Spleen (tissue), 13 donors: Measurements from ENCODE around the gene NECAB2. TPM values are rescaled to one million over a fixed set of nuclear protein-coding genes. Genes with fewer than 3 reads are reported as not detected.
A peak's percentile ranks its signal among the peaks of the same experiment; 100 is the strongest.

Source experiments
- DNase-seq: peaks from one replicate; pipeline ENCODE4 v3.0.0-alpha.2; 2020
- H3K27ac ChIP-seq, 8 donors: fragments of 200-600 bp; sonication (generic) in 7 of 8; 1 replicate in 4 of 8; 2 replicates in 4 of 8; pipeline versions ENCODE4 v1.5.0 to v1.8.0; 2016 to 2021; ENCODE audit warnings: inconsistent platforms in 4 of 8, mild to moderate bottlenecking in 4 of 8, moderate library complexity in 1 of 8
- H3K27me3 ChIP-seq, 7 donors: fragments of 200-600 bp; sonication (generic) in 6 of 7; replicated peaks in 1 of 7; 1 replicate in 4 of 7; 2 replicates in 3 of 7; pipeline versions ENCODE4 v1.5.0 to v1.8.0; 2016 to 2021; ENCODE audit warnings: inconsistent platforms in 3 of 7, mild to moderate bottlenecking in 1 of 7
- H3K36me3 ChIP-seq, 6 donors: fragments of 200-600 bp; sonication (generic) in 5 of 6; 1 replicate in 4 of 6; 2 replicates in 2 of 6; pipeline versions ENCODE4 v1.5.0 to v1.8.0; 2016 to 2021; ENCODE audit warnings: inconsistent platforms in 2 of 6
- H3K4me1 ChIP-seq, 6 donors: fragments of 200-600 bp; sonication (generic) in 5 of 6; 1 replicate in 3 of 6; 2 replicates in 3 of 6; pipeline versions ENCODE4 v1.5.0 to v1.8.0; 2016 to 2021; ENCODE audit warnings: inconsistent platforms in 3 of 6
- H3K4me3 ChIP-seq, 8 donors: fragments of 200-600 bp; sonication (generic) in 7 of 8; 1 replicate in 4 of 8; 2 replicates in 4 of 8; pipeline versions ENCODE4 v1.5.0 to v1.8.0; 2016 to 2021; ENCODE audit warnings: inconsistent platforms in 4 of 8, mild to moderate bottlenecking in 4 of 8, moderate library complexity in 2 of 8
- H3K9me3 ChIP-seq, 8 donors: fragments of 200-600 bp; sonication (generic) in 7 of 8; 1 replicate in 4 of 8; 2 replicates in 4 of 8; pipeline versions ENCODE4 v1.5.0 to v1.8.0; 2016 to 2021; ENCODE audit warnings: inconsistent platforms in 4 of 8
- CTCF ChIP-seq, 11 experiments: fragments of 200-600 bp in 7 of 11; fragments of 450-650 bp in 4 of 11; sonication (generic) in 4 of 11; IDR thresholded peaks in 8 of 11; conservative IDR thresholded peaks in 3 of 11; 1 replicate in 7 of 11; 2 replicates in 4 of 11; pipeline versions ENCODE4 v1.4.0 to v1.8.0; 2016 to 2021; ENCODE audit warnings: antibody characterized with exemption in 11 of 11, inconsistent platforms in 4 of 11, mild to moderate bottlenecking in 1 of 11
- POLR2A ChIP-seq, 3 donors: fragments of 450-650 bp; IDR thresholded peaks; one replicate each; pipeline ENCODE4 v1.5.1; 2017; ENCODE audit warnings: antibody characterized with exemption in 3 of 3, mild to moderate bottlenecking in 1 of 3
- POLR2AphosphoS5 ChIP-seq, 3 donors: sonication (generic); formaldehyde crosslinking; IDR thresholded peaks; one replicate each; pipeline ENCODE4 v1.5.1; 2017; ENCODE audit warnings: antibody characterized with exemption in 3 of 3
- WGBS, 5 donors: extraction: QIAGEN DNeasy Blood & Tissue Kit in 3 of 5; methylation state at CpG; one replicate each; pipeline versions ENCODE4 v1.1.5 to v1.1.7; 2013 to 2018; 5-methylcytosine and 5-hydroxymethylcytosine counted together
- intact Hi-C: fragments of 100-400 bp; cut with DNase I; formaldehyde crosslinking; loops from one replicate; pipeline ENCODE4 v1.15.0; 2023; ENCODE audit warnings: low total_unique reads
- long read RNA-seq, 2 donors: transcript quantifications; one replicate each; lab custom pipeline, GENCODE V29; 2026
- polyA plus RNA-seq, 3 donors: library from polyadenylated mRNA; stranded (reverse); fragments of 200-250 nt; gene quantifications; one replicate each; pipeline ENCODE4 v1.2.1, GENCODE V29; 2013
- total RNA-seq, 7 donors: library from RNA; depleted of rRNA in 3 of 7; stranded (reverse); fragments of >200 nt in 3 of 7; fragmentation: NEBNext Ultra II Directional in 4 of 7; extraction: Animal tissue kit (Norgen Biotek cat#: 25700) in 4 of 7; gene quantifications; one replicate each; pipeline versions ENCODE4 v1.1.0 to v1.2.1, GENCODE V29; 2016 to 2021
- donor health status: healthy with polysubstance abuse.
- donor health status: DM: no; HTN: no; CAD: no; lungs with moderate emphysema.
- donor health status: DM: no; HTN: no; CAD: no.
- donor health status: Bipolar disorder and iron deficiency.
- donor health status: healthy.
- donor health status: DM: no; HTN: no; CAD: no.
- donor health status: DM: yes; HTN: yes; CAD: no.

NECAB2 gene
- total RNA-seq (1 to 10 TPM in 3 of 7 donors, under 1 TPM in 1, not detected in 3; 0.95 to 3.1 (median 1.6) TPM), polyA plus RNA-seq (under 1 TPM in 2 of 3 donors, not detected in 1; 0.16 to 0.20 TPM)
- long read RNA-seq, donor 1 = 0 reads
- long read RNA-seq, donor 2 = 0 reads

GRCh38 chr16:83967838-83968305 is at the start of gene NECAB2:
Gene NECAB2, plus strand, starts transcription at chr16:83968244. Its CDS starts 405 bp downstream, at chr16:83968649.
- Histone ChIP-seq H3K4me1 (peaks cover 0 to 11% (median 2%) of the 10 kb centered on the region in 6 donors), H3K36me3 (peaks cover 0 to 40% (median 17%) of the 10 kb centered on the region in 6 donors), H3K27me3 (peaks cover 0 to 43% (median 23%) of the 10 kb centered on the region in 7 donors), H3K9me3 (no peaks in the 10 kb centered on the region), H3K4me3 (peak within 1 kb of the TSS in 5 of 8 donors; percentile 17 to 62 (median 30)), H3K27ac (no peak within 1 kb of the TSS)
- WGBS, 5 donors = 12 to 17% (median 13%) methylated on average over 29 to 35 of the region's 35 CpGs
- peak; percentile 88 for DNase-seq
- peak in 9 of 11 experiments; percentile 8 to 71 (median 60) for TF ChIP-seq CTCF (IDR thresholded peaks at IDR 0.05 in 8 of 11, conservative IDR thresholded peaks at IDR 0.05 in 3 of 11)
- no peak for TF ChIP-seq POLR2AphosphoS5 (IDR thresholded peaks at IDR 0.05)
- intact Hi-C loops = no loop called here

GRCh38 chr16:83920894-83921491 is 47.1 kb upstream of the NECAB2 start:
- no peak overlapping the region for H3K27ac ChIP-seq
- no peak for TF ChIP-seq POLR2A (IDR thresholded peaks at IDR 0.05)
- 84 to 89% (median 89%) methylated on average over 2 of the region's 2 CpGs for WGBS, 5 donors
- no peaks in the 10 kb centered on the region for H3K4me1 ChIP-seq
- H3K4me3 ChIP-seq = no peak overlapping the region
- peaks cover 0 to 83% (median 38%) of the 10 kb centered on the region in 6 donors for H3K36me3 ChIP-seq
- no peak for DNase-seq
- intact Hi-C loops = no loop called here
- no peaks in the 10 kb centered on the region for H3K27me3 ChIP-seq
- no peaks in the 10 kb centered on the region for H3K9me3 ChIP-seq

- Histone ChIP-seq H3K4me3 (no peak overlapping the region), H3K4me1 (peaks cover 0 to 10% (median 5%) of the 10 kb centered on the region in 6 donors), H3K27ac (no peak overlapping the region), H3K9me3 (no peaks in the 10 kb centered on the region), H3K27me3 (no peaks in the 10 kb centered on the region), H3K36me3 (peaks cover 0 to 58% (median 17%) of the 10 kb centered on the region in 6 donors)
- DNase-seq = peak; percentile 67
- WGBS, 5 donors = 88 to 94% (median 91%) methylated on average over 28 to 31 of the region's 31 CpGs
- intact Hi-C loops = no loop called here
- no peak for TF ChIP-seq POLR2AphosphoS5 (IDR thresholded peaks at IDR 0.05)
- TF ChIP-seq CTCF (IDR thresholded peaks at IDR 0.05 in 8 of 11, conservative IDR thresholded peaks at IDR 0.05 in 3 of 11) = no peak
- TF ChIP-seq POLR2A (IDR thresholded peaks at IDR 0.05) = no peak
These were observed 44.3 kb upstream of the NECAB2 start for GRCh38 chr16:83923581-83924365.

- Histone ChIP-seq H3K4me1 (peaks cover 0 to 10% (median 5%) of the 10 kb centered on the region in 6 donors), H3K27me3 (no peaks in the 10 kb centered on the region), H3K4me3 (no peak overlapping the region), H3K27ac (no peak overlapping the region), H3K9me3 (no peaks in the 10 kb centered on the region), H3K36me3 (peaks cover 0 to 55% (median 8%) of the 10 kb centered on the region in 6 donors)
- DNase-seq = peak; percentile 66
- intact Hi-C loops = no loop called here
- TF ChIP-seq CTCF (IDR thresholded peaks at IDR 0.05 in 8 of 11, conservative IDR thresholded peaks at IDR 0.05 in 3 of 11) = no peak
- TF ChIP-seq POLR2AphosphoS5 (IDR thresholded peaks at IDR 0.05) = no peak
- no peak for TF ChIP-seq POLR2A (IDR thresholded peaks at IDR 0.05)
- 86 to 93% (median 90%) methylated on average over 13 of the region's 13 CpGs for WGBS, 5 donors
These were observed 43.4 kb upstream of the NECAB2 start for GRCh38 chr16:83924686-83925085.
